ENCODE measurements around the gene SYT9.
"Not testable (repeated sequence)": the region's sequence is repeated elsewhere in the genome, so short reads cannot be mapped to it uniquely, and the experiment has no call there.

Gene SYT9

GRCh38 chr11:7275133-7275532 is 23.4 kb downstream of the SYT9 start:
- ATAC-seq = no peak

GRCh38 chr11:7278314-7278917 is 26.7 kb downstream of the SYT9 start:
- ATAC-seq = no peak

GRCh38 chr11:7279676-7280075 is 28.0 kb downstream of the SYT9 start:
- no peak for ATAC-seq

GRCh38 chr11:7281079-7281478 is 29.4 kb downstream of the SYT9 start:
- no peak for ATAC-seq

GRCh38 chr11:7281809-7282208 is 30.1 kb downstream of the SYT9 start:
- no peak for ATAC-seq

GRCh38 chr11:7286178-7286577 is 34.5 kb downstream of the SYT9 start:
- no peak for ATAC-seq

GRCh38 chr11:7291100-7291829 is 39.6 kb downstream of the SYT9 start:
- no peak for ATAC-seq

GRCh38 chr11:7292922-7293321 is 41.2 kb downstream of the SYT9 start:
- no peak for ATAC-seq

GRCh38 chr11:7299393-7299792 is 47.7 kb downstream of the SYT9 start:
- no peak for ATAC-seq

- no peak for ATAC-seq
These were observed 48.6 kb downstream of the SYT9 start for GRCh38 chr11:7300281-7300680.

GRCh38 chr11:7303146-7303545 is 51.4 kb downstream of the SYT9 start:
- ATAC-seq = no peak

GRCh38 chr11:7306900-7307299 is 55.2 kb downstream of the SYT9 start:
- no peak for ATAC-seq

- ATAC-seq = peak in 1 of 2 donors; percentile 13
These were observed 56.1 kb downstream of the SYT9 start for GRCh38 chr11:7307836-7308235.

GRCh38 chr11:7311903-7312302 is 60.2 kb downstream of the SYT9 start:
- ATAC-seq = no peak

GRCh38 chr11:7314811-7315604 is 63.3 kb downstream of the SYT9 start:
- ATAC-seq = no peak

GRCh38 chr11:7319501-7319900 is 67.8 kb downstream of the SYT9 start:
- no peak for ATAC-seq

GRCh38 chr11:7320306-7320705 is 68.6 kb downstream of the SYT9 start:
- ATAC-seq = no peak

- no peak for ATAC-seq
These were observed 70.1 kb downstream of the SYT9 start for GRCh38 chr11:7321473-7322450.

GRCh38 chr11:7332451-7332850 is 80.7 kb downstream of the SYT9 start:
- no peak for ATAC-seq

GRCh38 chr11:7332962-7333361 is 81.3 kb downstream of the SYT9 start:
- no peak for ATAC-seq

- ATAC-seq = not testable (repeated sequence)
These were observed 83.7 kb downstream of the SYT9 start for GRCh38 chr11:7335442-7335841.

GRCh38 chr11:7341551-7341950 is 89.8 kb downstream of the SYT9 start:
- ATAC-seq = no peak
